MCF 10A (cell line): ENCODE results near the gene MED12. TPM values are rescaled to one million over a fixed set of nuclear protein-coding genes. Genes with fewer than 3 reads are reported as not detected.

Experiments used
- BruUV-seq: library from RNA; stranded (reverse); fragments of 400-500 nt; replicated peaks from 2 replicates; lab custom pipeline; 2021; lab: Mats Ljungman, UMichigan
- CTCF ChIA-PET: fragments of 300-600 bp; sonication (Branson Sonifier 250); formaldehyde crosslinking; extraction: SDS; loops from one replicate; lab custom pipeline; 2021; ENCODE audit warnings: antibody characterized with exemption, inconsistent platforms; lab: Yijun Ruan, JAX
- POLR2A ChIA-PET: fragments of 300-600, 350-650 bp; sonication (Branson Sonifier 250); formaldehyde crosslinking; extraction: SDS; loops from one replicate; lab custom pipeline; 2020; ENCODE audit warnings: antibody characterized with exemption, inconsistent platforms; lab: Yijun Ruan, JAX
- DNase-seq: peaks from one replicate; pipeline ENCODE4 v3.0.0-alpha.2; 2018; ENCODE audit not compliant: unreplicated experiment
- H3K27ac Mint-ChIP-seq: one replicate; pipeline ENCODE4 v1.8.0; 2022; ENCODE audit warnings: mild to moderate bottlenecking, low read depth, mixed read lengths; ENCODE audit not compliant: unreplicated experiment
- H3K27me3 Mint-ChIP-seq: one replicate; pipeline ENCODE4 v1.8.0; 2022; ENCODE audit warnings: mixed read lengths; ENCODE audit not compliant: insufficient read depth, unreplicated experiment
- H3K36me3 Mint-ChIP-seq: one replicate; pipeline ENCODE4 v1.8.0; 2022; ENCODE audit warnings: mild to moderate bottlenecking, moderate library complexity, mixed read lengths; ENCODE audit not compliant: insufficient read depth, unreplicated experiment
- H3K4me1 Mint-ChIP-seq: one replicate; pipeline ENCODE4 v1.8.0; 2022; ENCODE audit warnings: mixed read lengths; ENCODE audit not compliant: insufficient read depth, unreplicated experiment
- H3K4me3 Mint-ChIP-seq: one replicate; pipeline ENCODE4 v1.8.0; 2022; ENCODE audit warnings: mild to moderate bottlenecking, moderate library complexity, mixed read lengths; ENCODE audit not compliant: unreplicated experiment
- H3K9me3 Mint-ChIP-seq: one replicate; pipeline ENCODE4 v1.8.0; 2022; ENCODE audit warnings: mixed read lengths; ENCODE audit not compliant: unreplicated experiment
- CTCF ChIP-seq: fragments of 200-600 bp; IDR thresholded peaks from one replicate; pipeline ENCODE4 v1.8.0; 2022; ENCODE audit warnings: antibody characterized with exemption, mild to moderate bottlenecking; ENCODE audit not compliant: unreplicated experiment
- intact Hi-C: fragments of 100-400 bp; cut with micrococcal nuclease; formaldehyde crosslinking; loops from 2 replicates; pipeline ENCODE4 v1.14.1; 2022
- total RNA-seq: library from RNA; stranded (reverse); gene quantifications from 2 replicates; pipeline ENCODE4 v1.2.3, GENCODE V29; 2022

MED12 gene
- total RNA-seq, 1 experiment from 2014 or later = 36.6 TPM

- DNase-seq = no peak
- H3K27me3 Mint-ChIP-seq = peaks cover 40% of the 10 kb centered on the region
- H3K4me1 Mint-ChIP-seq = no peaks in the 10 kb centered on the region
- POLR2A ChIA-PET = interaction anchor here (1.4 kb wide), 1 partner anchor 16 kb away, joined by 5 read pairs; the partner anchor contains the start of gene MED12
- H3K36me3 Mint-ChIP-seq = no peaks in the 10 kb centered on the region
- intact Hi-C loops = no loop called here
- no peak overlapping the region for H3K4me3 Mint-ChIP-seq
- TF ChIP-seq CTCF = no peak
- no peak overlapping the region for H3K27ac Mint-ChIP-seq
- H3K9me3 Mint-ChIP-seq = no peaks in the 10 kb centered on the region
- CTCF ChIA-PET = interaction anchor here (1.0 kb wide), 1 partner anchor 27 kb away, joined by 5 read pairs; no protein-coding TSS in a partner anchor
- no TSS peak for BruUV-seq
These were observed 16.1 kb upstream of the MED12 start for GRCh38 chrX:71102292-71102691.

GRCh38 chrX:71103110-71103983 lies 15.0 kb upstream of the MED12 start:
- DNase-seq = no peak
- CTCF ChIA-PET = interaction anchor here (0.6 to 1.0 kb wide), 2 partner anchors 26 to 35 kb away, joined by 4 to 5 read pairs; partner anchors contain the start of gene SNX12
- no peak for TF ChIP-seq CTCF
- intact Hi-C loops = no loop called here
- no peak overlapping the region for H3K27ac Mint-ChIP-seq
- H3K4me1 Mint-ChIP-seq = no peaks in the 10 kb centered on the region
- no peaks in the 10 kb centered on the region for H3K36me3 Mint-ChIP-seq
- no peaks in the 10 kb centered on the region for H3K9me3 Mint-ChIP-seq
- no TSS peak for BruUV-seq
- POLR2A ChIA-PET = interaction anchor here (1.4 kb wide), 1 partner anchor 15 kb away, joined by 5 read pairs; the partner anchor contains the start of gene MED12
- H3K4me3 Mint-ChIP-seq = no peak overlapping the region
- H3K27me3 Mint-ChIP-seq = peaks cover 50% of the 10 kb centered on the region

GRCh38 chrX:71105628-71106027 lies 12.8 kb upstream of the MED12 start:
- BruUV-seq = no TSS peak
- Mint-ChIP-seq H3K27ac (no peak overlapping the region), H3K36me3 (no peaks in the 10 kb centered on the region), H3K4me1 (no peaks in the 10 kb centered on the region), H3K4me3 (no peak overlapping the region), H3K27me3 (peaks cover 40% of the 10 kb centered on the region), H3K9me3 (no peaks in the 10 kb centered on the region)
- DNase-seq = no peak
- intact Hi-C loops = no loop called here
- ChIA-PET CTCF (interaction anchor here (0.5 to 0.7 kb wide), 3 partner anchors 22 to 268 kb away, joined by 3 to 4 read pairs (median 4); no protein-coding TSS in a partner anchor), POLR2A (no interaction called here)
- TF ChIP-seq CTCF = no peak

- intact Hi-C loops = no loop called here
- no peak for TF ChIP-seq CTCF
- Mint-ChIP-seq H3K27me3 (peaks cover 40% of the 10 kb centered on the region), H3K36me3 (no peaks in the 10 kb centered on the region), H3K4me1 (no peaks in the 10 kb centered on the region), H3K9me3 (no peaks in the 10 kb centered on the region), H3K27ac (no peak within 1 kb of the TSS), H3K4me3 (no peak within 1 kb of the TSS)
- BruUV-seq = no TSS peak
- POLR2A ChIA-PET = no interaction called here
- no peak for DNase-seq
- CTCF ChIA-PET = interaction anchor here (0.5 kb wide), 1 partner anchor 23 kb away, joined by 4 read pairs; no protein-coding TSS in a partner anchor
These were observed 12.0 kb upstream of the MED12 start, which contains the start of gene CXorf65 for GRCh38 chrX:71106427-71106826. CXorf65 (minus strand) TSS chrX:71106740; CDS start chrX:71106556, 184 bp downstream.
